HG02884 (cell line): ENCODE measurements around the gene ABCB8.
"Not testable (repeated sequence)": the region's sequence is repeated elsewhere in the genome, so short reads cannot be mapped to it uniquely, and the experiment has no call there.

ENCODE experiments used
- ATAC-seq: cut with Tn5 transposase; IDR thresholded peaks from one replicate; pipeline ENCODE4 v1.9.1; 2021; ENCODE audit warnings: mild to moderate bottlenecking, moderate library complexity; ENCODE audit not compliant: unreplicated experiment

ABCB8 gene

GRCh38 chr7:151013733-151014497, 14.3 kb upstream of the ABCB8 start:
- peak; percentile 40 for ATAC-seq

GRCh38 chr7:151014950-151015349, 13.3 kb upstream of the ABCB8 start:
- no peak for ATAC-seq

GRCh38 chr7:151015967-151016366, 12.3 kb upstream of the ABCB8 start:
- ATAC-seq, result no peak

GRCh38 chr7:151016505-151016904, 11.7 kb upstream of the ABCB8 start:
- no peak for ATAC-seq

- ATAC-seq, result no peak
Observed at GRCh38 chr7:151016942-151017341, 11.3 kb upstream of the ABCB8 start.

- ATAC-seq, result no peak
Observed at GRCh38 chr7:151017370-151017952, 10.8 kb upstream of the ABCB8 start.

- ATAC-seq, result no peak
Observed at GRCh38 chr7:151017953-151018420, 10.3 kb upstream of the ABCB8 start.

GRCh38 chr7:151018421-151019129, 9.7 kb upstream of the ABCB8 start:
- no peak for ATAC-seq

- ATAC-seq, result no peak
Observed at GRCh38 chr7:151019130-151019447, 9.2 kb upstream of the ABCB8 start.

- no peak for ATAC-seq
Observed at GRCh38 chr7:151020231-151020630, 8.0 kb upstream of the ABCB8 start.

- ATAC-seq, result no peak
Observed at GRCh38 chr7:151023232-151023631, 5.0 kb upstream of the ABCB8 start.

- ATAC-seq, result no peak
Observed at GRCh38 chr7:151024435-151025056, 3.7 kb upstream of the ABCB8 start, which contains the start of gene ATG9B. TSS of gene ATG9B (minus strand) at chr7:151024494. CDS start at chr7:151024423, 71 bp downstream.

GRCh38 chr7:151025924-151026671, 2.2 kb upstream of the ABCB8 start:
- ATAC-seq, result no peak

- not testable (repeated sequence) for ATAC-seq
Observed at GRCh38 chr7:151026771-151027727, 1.2 kb upstream of the ABCB8 start.

GRCh38 chr7:151027728-151028130, 521 bp upstream of the ABCB8 start:
- peak; percentile 4 for ATAC-seq

GRCh38 chr7:151028948-151029501, 775 bp downstream of the ABCB8 start:
- no peak for ATAC-seq

GRCh38 chr7:151031011-151031410, 2.8 kb downstream of the ABCB8 start:
- ATAC-seq, result no peak

GRCh38 chr7:151032936-151033863, 5.0 kb downstream of the ABCB8 start:
- ATAC-seq, result no peak
